NCI-H1417 treated with DMSO at 0.1 percent for 48 hours (cell line): ENCODE measurements around the gene CDC26.
"Not testable (repeated sequence)": the region's sequence is repeated elsewhere in the genome, so short reads cannot be mapped to it uniquely, and the experiment has no call there.

Experiments
- DNase-seq: peaks from one replicate; lab custom pipeline; 2025; lab: John Stamatoyannopoulos, UW

Gene CDC26

GRCh38 chr9:113238202-113238858, 37.0 kb downstream of the CDC26 start:
- DNase-seq = no peak

DNA sequence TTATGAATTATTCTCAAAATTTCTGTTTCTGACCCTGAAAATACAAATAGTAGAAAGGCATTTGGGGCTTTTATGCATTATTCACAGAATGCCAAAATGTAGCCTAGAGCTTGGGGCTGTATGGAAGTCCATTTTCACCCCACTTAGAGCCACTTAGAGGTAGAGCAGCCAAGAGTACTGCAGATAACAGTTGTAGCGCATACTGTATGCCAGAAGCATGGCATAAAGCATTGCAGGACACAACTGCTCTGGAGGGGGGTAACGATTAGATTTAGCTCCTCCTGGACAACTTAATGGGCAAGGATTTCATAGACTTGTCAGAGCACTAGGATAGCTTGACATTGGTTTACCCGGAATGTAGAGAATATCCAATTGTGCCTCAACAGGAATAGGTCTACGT, 38.3 kb downstream of the CDC26 start:
- no peak for DNase-seq

DNA sequence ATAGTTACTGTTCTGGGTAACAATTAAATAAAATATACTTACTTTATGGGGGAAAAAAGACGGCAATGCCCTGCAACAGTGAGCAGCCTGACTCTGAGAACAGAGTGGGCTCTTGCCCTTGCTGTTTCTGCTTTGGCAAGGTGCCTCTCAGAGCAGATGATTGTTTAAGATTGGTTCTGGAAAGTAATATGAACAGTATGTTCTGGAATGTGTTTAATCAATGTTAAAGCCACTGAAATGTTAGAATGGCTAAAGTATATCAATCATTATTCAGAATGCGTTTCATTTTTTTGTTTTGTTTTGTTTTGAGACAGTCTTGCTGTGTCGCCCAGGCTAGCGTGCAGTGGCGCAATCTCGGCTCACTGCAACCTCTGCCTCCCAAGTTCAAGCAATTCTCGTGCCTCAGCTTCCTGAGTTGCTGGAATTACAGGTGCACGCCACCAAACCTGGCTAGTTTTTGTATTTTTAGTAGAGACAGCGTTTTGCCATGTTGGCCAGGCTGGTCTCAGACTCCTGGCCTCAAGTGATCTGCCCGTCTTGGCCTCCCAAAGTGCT, 39.6 kb downstream of the CDC26 start:
- DNase-seq = not testable (repeated sequence)

- no peak for DNase-seq
Observed at GRCh38 chr9:113231701-113232100, 43.7 kb downstream of the CDC26 start.

DNA sequence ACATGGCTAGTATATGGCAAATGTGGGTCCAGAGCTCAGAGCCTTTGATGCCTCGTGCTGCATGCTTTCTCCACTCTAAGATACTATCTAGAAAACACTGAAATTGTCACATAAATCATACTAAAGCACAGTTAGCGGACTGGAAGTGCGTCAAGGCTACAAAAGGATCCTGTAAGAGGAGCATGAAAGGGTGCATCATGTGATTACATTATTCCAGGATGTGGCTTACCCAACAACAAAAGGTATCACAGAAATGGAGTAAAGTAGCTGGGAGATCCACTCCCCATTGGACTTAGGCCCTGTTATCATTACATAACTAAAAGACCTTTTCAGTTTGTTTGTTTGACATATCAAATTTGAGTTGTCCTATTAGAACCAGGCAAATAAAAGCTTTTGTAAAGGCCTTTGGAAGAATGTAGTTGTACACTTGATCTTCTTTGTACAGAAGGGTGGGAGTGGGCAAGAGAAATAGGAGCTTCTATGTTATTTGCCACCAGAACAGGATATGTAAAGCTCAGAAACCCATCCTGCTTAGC, 47.2 kb downstream of the CDC26 start:
- DNase-seq = no peak

DNA sequence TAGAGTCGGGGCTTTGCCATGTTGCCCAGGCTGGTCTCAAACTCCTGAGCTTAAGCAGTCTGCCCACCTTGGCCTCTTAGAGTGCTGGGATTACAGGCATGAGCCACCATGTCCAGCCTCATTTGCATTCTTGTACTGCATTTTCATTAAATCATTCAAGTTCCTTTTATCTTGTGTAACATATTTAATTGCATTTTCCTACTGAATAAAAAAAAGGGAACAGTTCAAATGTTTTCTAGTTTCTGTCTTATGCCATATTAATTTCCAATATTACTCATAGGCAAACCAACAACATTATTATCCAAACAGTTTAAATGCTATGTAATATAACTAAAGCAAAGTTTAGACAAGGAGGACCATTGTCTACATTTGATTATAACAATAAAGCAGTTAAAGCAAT, 47.9 kb downstream of the CDC26 start:
- DNase-seq = no peak

DNA sequence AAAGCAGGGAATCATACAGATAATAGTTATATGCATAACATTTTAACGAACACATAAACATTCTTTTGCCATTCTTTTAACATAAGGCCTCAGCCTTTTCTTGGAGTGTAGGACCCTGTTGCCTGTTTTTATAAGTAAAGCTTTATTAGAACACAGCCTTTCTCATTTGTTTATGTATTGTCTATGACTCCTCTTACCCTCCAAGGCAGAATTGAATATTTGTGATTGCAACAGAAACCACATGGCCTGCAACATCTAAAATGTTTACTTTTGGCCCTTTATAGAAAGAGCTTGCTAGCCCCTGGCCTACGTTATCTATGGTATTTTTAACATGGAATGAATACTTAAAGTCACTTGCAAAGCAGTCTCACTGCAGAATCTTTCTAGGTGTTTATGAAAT, 51.4 kb downstream of the CDC26 start:
- DNase-seq = no peak

GRCh38 chr9:113222482-113222841, 52.9 kb downstream of the CDC26 start:
- no peak for DNase-seq

- no peak for DNase-seq
Observed at GRCh38 chr9:113221800-113222481, 53.4 kb downstream of the CDC26 start.

- peak; percentile 87 for DNase-seq
Observed at GRCh38 chr9:113221003-113221799, 54.2 kb downstream of the CDC26 start, which contains the start of the genes FKBP15 and SLC31A1. Gene FKBP15 (minus strand): TSS chr9:113221277. CDS start chr9:113221243, 34 bp downstream. Gene SLC31A1 (plus strand): TSS chr9:113221544. CDS start chr9:113256149, 34,605 bp downstream.

DNA sequence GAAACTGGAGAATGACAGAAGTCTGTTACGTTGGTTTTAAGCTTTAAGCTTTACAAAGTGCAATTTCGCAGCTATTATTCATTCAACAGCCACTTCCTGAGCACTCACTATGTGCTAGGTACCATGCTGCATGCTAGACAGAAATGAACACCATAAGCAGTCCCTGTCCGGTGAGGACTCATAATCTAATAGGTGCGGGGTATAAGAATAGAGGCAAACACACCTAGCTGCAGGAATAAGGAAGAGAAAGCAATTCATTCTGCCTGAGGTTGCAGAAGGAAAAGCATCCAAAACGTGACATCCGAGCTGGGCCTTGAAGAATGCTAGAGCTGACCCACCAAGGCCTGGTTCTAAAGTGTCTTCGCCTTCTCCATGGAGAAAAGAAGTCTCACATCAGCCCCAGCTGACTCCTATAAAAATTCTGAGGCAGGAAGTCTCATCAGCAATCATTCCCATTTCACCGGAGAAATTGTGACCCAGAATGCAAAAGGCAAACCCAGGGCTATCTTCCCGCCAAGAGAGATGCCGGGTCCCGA, 54.8 kb downstream of the CDC26 start:
- no peak for DNase-seq

GRCh38 chr9:113219969-113220368, 55.4 kb downstream of the CDC26 start:
- no peak for DNase-seq

DNA sequence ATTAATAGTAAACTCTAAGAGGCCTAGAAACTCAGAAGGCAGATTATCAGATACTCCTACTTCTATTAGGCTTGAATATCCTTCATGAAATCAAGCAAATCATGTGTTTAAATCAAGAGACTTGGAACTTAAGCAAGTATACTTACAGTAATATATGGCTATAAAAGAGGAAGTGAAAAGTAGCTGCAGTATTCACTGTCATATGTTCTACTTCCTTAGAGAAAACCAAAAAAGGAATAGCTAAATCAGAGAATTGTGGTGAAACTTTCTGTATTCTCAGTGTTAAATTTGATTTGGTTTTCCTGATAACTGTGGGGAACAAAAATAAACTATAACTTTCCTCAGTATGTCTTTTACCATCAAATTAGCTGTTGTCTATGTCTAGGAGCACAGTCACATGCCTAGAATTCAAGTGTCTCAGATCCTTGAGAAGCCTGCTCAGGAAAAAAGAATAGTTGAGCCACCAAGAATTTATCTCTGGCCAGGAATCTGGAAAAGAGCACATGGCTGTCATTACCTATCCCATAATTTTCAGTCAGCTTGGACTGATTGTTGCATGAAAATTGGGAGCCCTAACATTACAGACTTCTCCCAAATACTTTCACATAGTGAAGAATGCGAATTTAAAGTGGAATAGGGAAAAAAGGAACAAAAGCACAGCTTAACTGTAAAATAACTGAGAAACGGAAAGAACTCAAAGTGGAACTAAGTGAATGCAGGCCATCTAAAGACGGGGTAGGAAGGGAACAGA, 56.0 kb downstream of the CDC26 start:
- DNase-seq = no peak
